Activated B cell treated with CpG ODN at 0.5 μM for 24 hours (primary cell): ENCODE results near the gene TRNP1. TPM values are rescaled to one million over a fixed set of nuclear protein-coding genes. Genes with fewer than 3 reads are reported as not detected.

Experiments used
- ATAC-seq: fragments of 200-7000 bp; cut with Tn5 transposase; one replicate; pipeline ENCODE4 v1.10.0; 2021; ENCODE audit warnings: low read depth, mild to moderate bottlenecking, moderate library complexity
- CTCF ChIA-PET: fragments of 350-600 bp; sonication (Branson Sonifier 250); formaldehyde crosslinking; loops from one replicate; lab custom pipeline; 2021; ENCODE audit warnings: antibody characterized with exemption; lab: Charles Lee
- POLR2A ChIA-PET: fragments of 350-600 bp; sonication (Branson Sonifier 250); formaldehyde crosslinking; loops from one replicate; lab custom pipeline; 2021; ENCODE audit warnings: antibody characterized with exemption; lab: Charles Lee
- DNase-seq: peaks from one replicate; pipeline ENCODE4 v3.0.0; 2022
- H3K27ac Mint-ChIP-seq: one replicate; pipeline ENCODE4 v1.8.0; 2020; ENCODE audit warnings: mixed read lengths
- H3K27me3 Mint-ChIP-seq: one replicate; pipeline ENCODE4 v1.8.0; 2021; ENCODE audit warnings: mixed read lengths
- H3K36me3 Mint-ChIP-seq: one replicate; pipeline ENCODE4 v1.8.0; 2021; ENCODE audit warnings: low read depth, mixed read lengths
- H3K4me1 Mint-ChIP-seq: one replicate; pipeline ENCODE4 v1.8.0; 2021; ENCODE audit warnings: mixed read lengths
- H3K4me3 Mint-ChIP-seq: one replicate; pipeline ENCODE4 v1.8.0; 2020; ENCODE audit warnings: mild to moderate bottlenecking, mixed read lengths
- H3K9me3 Mint-ChIP-seq: one replicate; pipeline ENCODE4 v1.8.0; 2020; ENCODE audit warnings: mixed read lengths
- intact Hi-C: fragments of 100-400 bp; cut with micrococcal nuclease; formaldehyde crosslinking; loops from one replicate; pipeline ENCODE4 v1.15.1; 2024
- total RNA-seq: library from RNA; stranded (reverse); gene quantifications from 2 replicates; pipeline ENCODE4 v1.2.3, GENCODE V29; 2022
- TF ChIP-seq, protein P1 (sequence below): fragments of 200-600 bp; IDR thresholded peaks from one replicate; pipeline ENCODE4 v1.8.0; 2022; ENCODE audit warnings: antibody characterized with exemption, mild to moderate bottlenecking

TRNP1 gene
- total RNA-seq, 1 donor from 2014 or later = 0.44 TPM

DNA sequence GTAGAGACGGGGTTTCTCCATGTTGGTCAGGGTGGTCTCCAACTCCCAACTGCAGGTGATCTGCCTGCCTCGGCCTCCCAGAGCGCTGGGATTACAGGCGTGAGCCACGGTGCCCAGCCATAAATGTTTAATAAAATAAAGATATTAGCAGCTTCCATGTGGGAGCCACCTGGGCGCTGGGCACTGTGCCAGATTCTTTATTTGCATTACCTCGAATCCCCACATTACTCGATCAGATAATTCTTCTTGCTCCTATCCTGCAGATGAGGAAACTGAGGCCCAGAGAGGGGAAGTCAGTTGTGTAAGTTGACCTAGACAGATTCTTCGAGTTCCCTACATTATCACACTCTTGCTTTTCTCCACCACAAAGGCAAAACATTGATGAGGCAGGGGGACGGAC, 44.0 kb downstream of the TRNP1 start:
- H3K4me3 Mint-ChIP-seq = no peak overlapping the region
- CTCF ChIA-PET = interaction anchor here (1.6 kb wide), 1 partner anchor 8 kb away, joined by 5 read pairs; no protein-coding TSS in a partner anchor
- no peak for ATAC-seq

DNA sequence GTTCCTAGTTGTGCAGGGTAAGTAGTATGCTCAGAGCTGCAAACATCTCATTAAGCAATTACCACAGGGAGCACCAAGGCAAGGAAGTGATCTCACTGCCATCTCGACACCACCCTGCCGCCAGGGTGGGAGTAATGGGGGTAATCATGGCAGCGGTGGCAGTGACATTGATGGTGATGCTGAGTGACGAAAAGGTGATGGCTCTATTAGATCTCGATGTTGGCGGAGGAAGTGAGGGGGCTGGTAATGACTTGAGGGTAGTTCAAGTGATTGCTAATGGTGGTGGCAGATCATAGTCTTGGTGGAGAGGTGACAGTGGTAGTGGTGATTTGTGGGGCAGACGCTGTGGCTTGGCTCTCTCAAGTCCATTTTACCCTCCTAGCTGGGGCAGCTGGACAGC, 44.5 kb downstream of the TRNP1 start:
- H3K27ac Mint-ChIP-seq = no peak overlapping the region
- no peak overlapping the region for H3K4me3 Mint-ChIP-seq
- DNase-seq (no peak), ATAC-seq (no peak)
- intact Hi-C loops = no loop called here
- ChIA-PET CTCF (interaction anchor here (1.6 kb wide), 1 partner anchor 8 kb away, joined by 5 read pairs; no protein-coding TSS in a partner anchor), POLR2A (no interaction called here)
- TF ChIP-seq, protein P1, sequence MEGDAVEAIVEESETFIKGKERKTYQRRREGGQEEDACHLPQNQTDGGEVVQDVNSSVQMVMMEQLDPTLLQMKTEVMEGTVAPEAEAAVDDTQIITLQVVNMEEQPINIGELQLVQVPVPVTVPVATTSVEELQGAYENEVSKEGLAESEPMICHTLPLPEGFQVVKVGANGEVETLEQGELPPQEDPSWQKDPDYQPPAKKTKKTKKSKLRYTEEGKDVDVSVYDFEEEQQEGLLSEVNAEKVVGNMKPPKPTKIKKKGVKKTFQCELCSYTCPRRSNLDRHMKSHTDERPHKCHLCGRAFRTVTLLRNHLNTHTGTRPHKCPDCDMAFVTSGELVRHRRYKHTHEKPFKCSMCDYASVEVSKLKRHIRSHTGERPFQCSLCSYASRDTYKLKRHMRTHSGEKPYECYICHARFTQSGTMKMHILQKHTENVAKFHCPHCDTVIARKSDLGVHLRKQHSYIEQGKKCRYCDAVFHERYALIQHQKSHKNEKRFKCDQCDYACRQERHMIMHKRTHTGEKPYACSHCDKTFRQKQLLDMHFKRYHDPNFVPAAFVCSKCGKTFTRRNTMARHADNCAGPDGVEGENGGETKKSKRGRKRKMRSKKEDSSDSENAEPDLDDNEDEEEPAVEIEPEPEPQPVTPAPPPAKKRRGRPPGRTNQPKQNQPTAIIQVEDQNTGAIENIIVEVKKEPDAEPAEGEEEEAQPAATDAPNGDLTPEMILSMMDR = no peak
- H3K36me3 Mint-ChIP-seq = no peaks in the 10 kb centered on the region
- H3K4me1 Mint-ChIP-seq = no peaks in the 10 kb centered on the region
- H3K27me3 Mint-ChIP-seq = peaks cover 4% of the 10 kb centered on the region
- no peaks in the 10 kb centered on the region for H3K9me3 Mint-ChIP-seq

More for the DNA sequence above, 44.0 kb downstream of the TRNP1 start:
- H3K9me3 Mint-ChIP-seq = no peaks in the 10 kb centered on the region
- POLR2A ChIA-PET = no interaction called here
- no peaks in the 10 kb centered on the region for H3K36me3 Mint-ChIP-seq
- no peak overlapping the region for H3K27ac Mint-ChIP-seq
- no peaks in the 10 kb centered on the region for H3K4me1 Mint-ChIP-seq
- H3K27me3 Mint-ChIP-seq = peaks cover 4% of the 10 kb centered on the region
- TF ChIP-seq, protein P1 = no peak
- no peak for DNase-seq
- intact Hi-C loops = no loop called here

DNA sequence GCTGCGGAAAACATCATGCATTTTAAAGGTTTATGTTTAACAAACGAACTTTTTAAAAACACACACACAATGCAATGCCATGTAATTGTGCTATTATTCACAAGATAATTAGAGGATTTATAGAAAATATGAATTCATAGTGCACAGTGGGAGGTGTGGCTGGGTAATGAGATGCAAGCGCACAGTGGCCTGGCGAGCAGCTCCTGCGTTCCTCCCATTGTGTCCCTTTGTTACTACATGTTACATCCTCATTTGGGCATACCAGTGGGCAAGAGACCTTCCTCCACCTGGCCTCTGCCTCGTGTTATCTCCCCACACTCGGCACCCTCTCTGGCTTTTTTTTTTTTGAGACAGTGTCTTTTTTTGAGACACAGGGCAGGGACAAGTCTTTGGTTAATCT, 49.2 kb downstream of the TRNP1 start:
- POLR2A ChIA-PET = no interaction called here
- H3K9me3 Mint-ChIP-seq = no peaks in the 10 kb centered on the region

DNA sequence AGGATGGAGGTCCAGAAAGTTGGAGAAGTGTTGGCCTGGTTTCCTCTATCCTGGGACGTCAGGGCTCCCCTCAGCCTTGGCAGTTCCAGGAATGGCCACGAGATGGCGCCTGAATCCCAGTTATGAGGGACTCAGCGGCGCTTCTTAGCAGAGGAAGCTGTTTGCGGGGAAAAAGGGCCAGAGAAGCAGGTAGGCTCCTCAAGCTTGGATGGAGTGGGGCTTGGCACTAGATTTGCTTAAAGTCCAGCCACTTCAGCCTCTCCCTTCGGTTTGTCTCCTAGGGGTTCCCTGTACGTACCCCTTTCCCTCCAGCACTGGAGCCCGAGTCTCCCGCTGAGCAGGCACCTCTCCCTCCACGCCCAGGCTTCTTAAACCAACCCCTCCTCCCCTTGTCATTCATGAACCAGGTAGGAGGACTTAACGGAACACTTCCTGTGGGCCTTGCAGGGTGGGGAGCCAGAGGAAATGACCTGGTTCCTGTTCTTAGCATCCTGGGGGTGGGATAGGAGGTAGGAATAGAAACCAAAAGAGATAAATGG, 51.2 kb downstream of the TRNP1 start:
- ATAC-seq (peak; percentile 96), DNase-seq (peak; percentile 85)
- ChIA-PET POLR2A (interaction anchor here (0.6 to 2.0 kb wide), 5 partner anchors 48 to 179 kb away, joined by 4 to 7 read pairs (median 5); no protein-coding TSS in a partner anchor), CTCF (interaction anchor here (0.6 to 9.2 kb wide), 25 partner anchors 8 to 618 kb away, joined by 3 to 290 read pairs (median 4); partner anchors contain the start of genes TRNP1 and WDTC1)
- H3K36me3 Mint-ChIP-seq = no peaks in the 10 kb centered on the region
- H3K4me1 Mint-ChIP-seq = peaks cover 16% of the 10 kb centered on the region
- H3K27me3 Mint-ChIP-seq = no peaks in the 10 kb centered on the region
- H3K4me3 Mint-ChIP-seq = peak overlapping the region; percentile 28
- H3K27ac Mint-ChIP-seq = no peak overlapping the region
- no peaks in the 10 kb centered on the region for H3K9me3 Mint-ChIP-seq
- TF ChIP-seq, protein P1 = peak; percentile 68
- intact Hi-C loops = loop anchor here (1.0 to 5.0 kb wide), 6 partner anchors 47 to 563 kb away; no protein-coding TSS in a partner anchor

More for the DNA sequence above, 49.2 kb downstream of the TRNP1 start:
- ATAC-seq = no peak
- Mint-ChIP-seq H3K27me3 (peaks cover 3% of the 10 kb centered on the region), H3K4me1 (peaks cover 16% of the 10 kb centered on the region), H3K27ac (no peak overlapping the region), H3K36me3 (no peaks in the 10 kb centered on the region), H3K4me3 (no peak overlapping the region)
- no peak for DNase-seq
- TF ChIP-seq, protein P1 = no peak
- CTCF ChIA-PET = interaction anchor here (0.6 to 9.2 kb wide), 3 partner anchors 46 to 166 kb away, joined by 3 to 290 read pairs (median 41); no protein-coding TSS in a partner anchor
- intact Hi-C loops = loop anchor here (5.0 kb wide), 1 partner anchor 565 kb away; no protein-coding TSS in a partner anchor

DNA sequence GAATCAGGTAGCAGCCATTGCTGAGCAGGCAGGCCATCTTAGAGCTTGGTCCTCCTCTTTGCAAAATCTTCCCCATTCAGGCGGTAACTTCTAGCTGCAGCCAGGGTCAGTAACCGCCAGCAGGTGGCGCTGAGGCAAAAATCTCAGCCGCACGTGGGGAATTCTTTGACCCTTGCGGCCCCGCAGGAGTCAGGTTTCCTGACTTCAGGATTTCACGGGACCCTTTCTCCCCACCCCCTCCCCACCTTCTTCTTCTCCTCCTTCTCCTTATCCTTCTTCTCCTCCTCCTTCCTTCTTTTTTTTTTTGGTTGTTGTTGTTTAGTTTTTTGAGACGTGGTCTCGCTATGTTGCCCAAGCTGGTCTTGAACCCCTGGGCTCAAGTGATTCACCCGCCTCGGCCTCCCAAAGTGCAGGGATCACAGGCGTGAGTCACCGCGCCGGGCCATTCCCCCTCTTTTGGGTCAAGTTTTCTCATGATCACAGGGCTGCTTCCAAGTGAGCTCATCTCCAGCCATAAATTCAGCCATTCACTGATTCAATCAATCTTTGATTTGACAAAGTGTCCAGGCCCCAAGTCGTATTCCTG, 52.6 kb downstream of the TRNP1 start:
- no peaks in the 10 kb centered on the region for H3K9me3 Mint-ChIP-seq
- TF ChIP-seq, protein P1 = peak; percentile 20
- DNase-seq (peak; percentile 61), ATAC-seq (peak; percentile 51)
- CTCF ChIA-PET = interaction anchor here (1.0 to 9.2 kb wide), 27 partner anchors 9 to 926 kb away, joined by 3 to 290 read pairs (median 4); partner anchors contain the start of gene TENT5B
- H3K36me3 Mint-ChIP-seq = no peaks in the 10 kb centered on the region
- H3K4me3 Mint-ChIP-seq = no peak overlapping the region
- intact Hi-C loops = no loop called here
- H3K27me3 Mint-ChIP-seq = no peaks in the 10 kb centered on the region
- H3K27ac Mint-ChIP-seq = no peak overlapping the region
- H3K4me1 Mint-ChIP-seq = peaks cover 16% of the 10 kb centered on the region
- POLR2A ChIA-PET = interaction anchor here (0.6 to 1.6 kb wide), 4 partner anchors 47 to 558 kb away, joined by 3 to 7 read pairs (median 4); partner anchors contain the start of genes AHDC1 and SLC9A1
